WTC11 (cell line): ENCODE results near the gene UNC93A. TPM values are rescaled to one million over a fixed set of nuclear protein-coding genes. Genes with fewer than 3 reads are reported as not detected.
"Not testable (repeated sequence)": the region's sequence is repeated elsewhere in the genome, so short reads cannot be mapped to it uniquely, and the experiment has no call there.

Source experiments
- ATAC-seq: fragments of 200-7000 bp; cut with Tn5 transposase; 2 replicates; pipeline ENCODE4 v1.10.0; 2021; ENCODE audit warnings: mild to moderate bottlenecking, moderate library complexity
- CTCF ChIA-PET: fragments of 300-600 bp; sonication (Branson Sonifier 250); formaldehyde crosslinking; loops from one replicate; lab custom pipeline; 2021; ENCODE audit warnings: antibody characterized with exemption; lab: Charles Lee
- POLR2A ChIA-PET: fragments of 350-600 bp; sonication (Branson Sonifier 250); formaldehyde crosslinking; loops from one replicate; lab custom pipeline; 2021; ENCODE audit warnings: antibody characterized with exemption; lab: Charles Lee
- DNase-seq: peaks from one replicate; pipeline ENCODE4 v3.0.0; 2021; ENCODE audit warnings: low spot score
- H3K27ac Mint-ChIP-seq: 2 replicates; pipeline ENCODE4 v1.8.0; 2021; ENCODE audit warnings: mixed read lengths
- H3K27me3 Mint-ChIP-seq: 2 replicates; pipeline ENCODE4 v1.8.0; 2021; ENCODE audit warnings: low read depth, mild to moderate bottlenecking, moderate library complexity, mixed read lengths
- H3K36me3 Mint-ChIP-seq: 2 replicates; pipeline ENCODE4 v1.8.0; 2021; ENCODE audit warnings: mixed read lengths
- H3K4me1 Mint-ChIP-seq: 2 replicates; pipeline ENCODE4 v1.8.0; 2022; ENCODE audit warnings: mixed read lengths
- H3K4me3 Mint-ChIP-seq: 2 replicates; pipeline ENCODE4 v1.8.0; 2021; ENCODE audit warnings: mild to moderate bottlenecking, moderate library complexity, mixed read lengths
- H3K9me3 Mint-ChIP-seq: 2 replicates; pipeline ENCODE4 v1.8.0; 2021; ENCODE audit warnings: mixed read lengths
- AR ChIP-seq: fragments of 250-450 bp; sonication (Bioruptor Pico); IDR thresholded peaks from 2 replicates; pipeline ENCODE4 v1.9.0; 2021; ENCODE audit warnings: mild to moderate bottlenecking
- CDX4 ChIP-seq: fragments of 250-450 bp; sonication (Bioruptor Pico); IDR thresholded peaks from 2 replicates; pipeline ENCODE4 v1.9.0; 2021; ENCODE audit warnings: moderate library complexity, mild to moderate bottlenecking, inconsistent platforms, borderline replicate concordance
- CTCF ChIP-seq: fragments of 200-600 bp; IDR thresholded peaks from 2 replicates; pipeline ENCODE4 v1.8.0; 2022; ENCODE audit warnings: antibody characterized with exemption
- GABPB1 ChIP-seq: sonication (generic); formaldehyde crosslinking; IDR thresholded peaks from 2 replicates; pipeline ENCODE4 v1.8.1; 2023; ENCODE audit warnings: mild to moderate bottlenecking, missing genetic modification reagents
- GTF2I ChIP-seq: fragments of 250-450 bp; sonication (Bioruptor Pico); conservative IDR thresholded peaks from 2 replicates; pipeline ENCODE4 v1.4.0; 2021; ENCODE audit warnings: mild to moderate bottlenecking
- USF1 ChIP-seq: sonication (generic); formaldehyde crosslinking; IDR thresholded peaks from 2 replicates; pipeline ENCODE4 v1.8.0; 2022; ENCODE audit warnings: mild to moderate bottlenecking, missing genetic modification reagents
- ZNF423 ChIP-seq: fragments of 250-450 bp; sonication (Bioruptor Pico); IDR thresholded peaks from 2 replicates; pipeline ENCODE4 v2.1.2; 2022; ENCODE audit warnings: mild to moderate bottlenecking, moderate library complexity
- total RNA-seq: library from RNA; stranded (reverse); gene quantifications from 3 replicates; pipeline ENCODE4 v1.2.3, GENCODE V29; 2021

Gene UNC93A
- total RNA-seq, 1 experiment from 2014 or later = 0.70 TPM

GRCh38 chr6:167287513-167288048 is 3.5 kb upstream of the UNC93A start (continued):
- TF ChIP-seq AR (CRISPR knock-in tag) (no peak), USF1 (no peak)

- H3K9me3 Mint-ChIP-seq, H3K27me3 Mint-ChIP-seq, H3K4me3 Mint-ChIP-seq, H3K36me3 Mint-ChIP-seq, H3K27ac Mint-ChIP-seq, DNase-seq, POLR2A ChIA-PET: not testable (repeated sequence)
- TF ChIP-seq CTCF = peak; percentile 59
- CTCF ChIA-PET = interaction anchor here (0.8 to 1.3 kb wide), 3 partner anchors 63 to 126 kb away, joined by 3 to 9 read pairs (median 8); no protein-coding TSS in a partner anchor
- peaks cover 32% of the 10 kb centered on the region for H3K4me1 Mint-ChIP-seq
- peak; percentile 71 for ATAC-seq
These were observed 2.4 kb upstream of the UNC93A start for GRCh38 chr6:167288591-167289225.

GRCh38 chr6:167289291-167289690 is 1.8 kb upstream of the UNC93A start:
- not testable (repeated sequence) for H3K36me3 Mint-ChIP-seq

GRCh38 chr6:167291623-167292300 is 647 bp downstream of the UNC93A start:
- peak; percentile 23; the same call in 1 of the 2 replicates for TF ChIP-seq GABPB1 (CRISPR knock-in tag)
- TF ChIP-seq CDX4 = no peak
- Mint-ChIP-seq H3K27me3 (no peaks in the 10 kb centered on the region; the same call in none of the 2 replicates), H3K36me3 (no peaks in the 10 kb centered on the region), H3K4me1 (peaks cover 21% of the 10 kb centered on the region), H3K4me3 (no peak overlapping the region), H3K9me3 (no peaks in the 10 kb centered on the region), H3K27ac (no peak overlapping the region)
- DNase-seq (no peak), ATAC-seq (no peak)
- ChIA-PET POLR2A (no interaction called here), CTCF (interaction anchor here (1.7 to 4.7 kb wide), 2 partner anchors 60 to 73 kb away, joined by 5 to 17 read pairs; no protein-coding TSS in a partner anchor)

More at GRCh38 chr6:167289291-167289690, 1.8 kb upstream of the UNC93A start:
- H3K27me3 Mint-ChIP-seq, H3K27ac Mint-ChIP-seq, H3K4me3 Mint-ChIP-seq, DNase-seq, H3K9me3 Mint-ChIP-seq, POLR2A ChIA-PET, ATAC-seq: not testable (repeated sequence)
- H3K4me1 Mint-ChIP-seq = peaks cover 27% of the 10 kb centered on the region
- CTCF ChIA-PET = interaction anchor here (1.2 to 4.7 kb wide), 4 partner anchors 33 to 70 kb away, joined by 3 to 17 read pairs (median 8); no protein-coding TSS in a partner anchor

GRCh38 chr6:167292301-167293087 is 1.4 kb downstream of the UNC93A start:
- ChIA-PET CTCF (interaction anchor here (0.7 to 4.7 kb wide), 3 partner anchors 59 to 521 kb away, joined by 3 to 17 read pairs (median 5); no protein-coding TSS in a partner anchor), POLR2A (no interaction called here)
- Mint-ChIP-seq H3K9me3 (no peaks in the 10 kb centered on the region), H3K36me3 (no peaks in the 10 kb centered on the region)
- TF ChIP-seq ZNF423 (CRISPR knock-in tag) = peak; percentile 35; the same call in 1 of the 2 replicates
- TF ChIP-seq GTF2I (CRISPR knock-in tag) = no peak
- TF ChIP-seq, all 79 proteins: peak for 1
- no peak for DNase-seq
- Mint-ChIP-seq H3K27ac (no peak overlapping the region), H3K4me1 (peaks cover 21% of the 10 kb centered on the region), H3K27me3 (no peaks in the 10 kb centered on the region; the same call in none of the 2 replicates), H3K4me3 (no peak overlapping the region)
- ATAC-seq = no peak
